Measurements from ENCODE around the gene DSCAML1.

GRCh38 chr11:117589063-117589462 lies 208.0 kb downstream of the DSCAML1 start:
- no peak for TF ChIP-seq FOXA1 (IDR thresholded peaks at IDR 0.05)
- no peak for TF ChIP-seq L3MBTL2 (conservative IDR thresholded peaks at IDR 0.05)
